HepG2 (cell line): ENCODE data around the gene ZNF764. TPM values are rescaled to one million over a fixed set of nuclear protein-coding genes. Genes with fewer than 3 reads are reported as not detected.

ENCODE experiments used
- BCL6 ChIP-seq: IDR thresholded peaks from 2 replicates; pipeline ENCODE4 v1.6.1; 2016; ENCODE audit warnings: missing genetic modification reagents, missing compliant biosample characterization
- GATAD2A ChIP-seq: IDR thresholded peaks from 2 replicates; pipeline ENCODE4 v1.6.1; 2016
- IKZF4 ChIP-seq: sonication (generic); formaldehyde crosslinking; IDR thresholded peaks from 2 replicates; pipeline ENCODE4 v1.5.1; 2020; ENCODE audit warnings: borderline replicate concordance, mild to moderate bottlenecking, low read depth, missing genetic modification reagents; ENCODE audit errors: not compliant biosample characterization
- IRF9 ChIP-seq: sonication (generic); formaldehyde crosslinking; IDR thresholded peaks from 2 replicates; pipeline ENCODE4 v1.8.0; 2022; ENCODE audit warnings: missing genetic modification reagents, mild to moderate bottlenecking, borderline replicate concordance
- KLF15 ChIP-seq: sonication (generic); formaldehyde crosslinking; IDR thresholded peaks from 2 replicates; pipeline ENCODE4 v1.8.1; 2023; ENCODE audit warnings: borderline replicate concordance, mild to moderate bottlenecking, inconsistent platforms, missing genetic modification reagents, mixed read lengths
- LBX2 ChIP-seq: sonication (generic); formaldehyde crosslinking; IDR thresholded peaks from 2 replicates; pipeline ENCODE4 v1.5.0; 2020; ENCODE audit warnings: missing genetic modification reagents, mild to moderate bottlenecking, borderline replicate concordance
- NFYB ChIP-seq: sonication (generic); formaldehyde crosslinking; IDR thresholded peaks from 2 replicates; pipeline ENCODE4 v1.4.0; 2020; ENCODE audit warnings: missing genetic modification reagents
- NR3C1 ChIP-seq: sonication (generic); formaldehyde crosslinking; IDR thresholded peaks from 2 replicates; pipeline ENCODE4 v1.4.0; 2020; ENCODE audit warnings: missing genetic modification reagents
- PITX1 ChIP-seq: sonication (generic); formaldehyde crosslinking; IDR thresholded peaks from 2 replicates; pipeline ENCODE4 v1.5.1; 2020; ENCODE audit warnings: mild to moderate bottlenecking, missing genetic modification reagents
- RFXAP ChIP-seq: sonication (generic); formaldehyde crosslinking; IDR thresholded peaks from 2 replicates; pipeline ENCODE4 v1.4.0; 2020; ENCODE audit warnings: missing genetic modification reagents, borderline replicate concordance
- SRSF1 ChIP-seq: fragments of 200-400 bp; formaldehyde crosslinking; optimal IDR thresholded peaks from 2 replicates; pipeline ENCODE3; 2017; ENCODE audit warnings: mild to moderate bottlenecking, low read depth, low read length, moderate library complexity
- SRSF4 ChIP-seq: fragments of 200-400 bp; formaldehyde crosslinking; IDR thresholded peaks from one replicate; pipeline ENCODE4 v1.6.1; 2018; ENCODE audit warnings: mild to moderate bottlenecking, low read depth, low read length, moderate library complexity; ENCODE audit not compliant: poor library complexity, severe bottlenecking
- SRSF9 ChIP-seq: fragments of 200-400 bp; formaldehyde crosslinking; IDR thresholded peaks from 2 replicates; pipeline ENCODE4 v1.6.1; 2018; ENCODE audit warnings: borderline replicate concordance, mild to moderate bottlenecking, low read depth, low read length; ENCODE audit not compliant: insufficient read depth, poor library complexity, severe bottlenecking
- SUZ12 ChIP-seq: fragments of 150-350 bp; IDR thresholded peaks from 2 replicates; pipeline ENCODE4 v1.6.1; 2014; ENCODE audit warnings: low read depth, low read length
- THAP11 ChIP-seq: IDR thresholded peaks from 2 replicates; pipeline ENCODE4 v1.6.1; 2016; ENCODE audit warnings: missing biosample characterization, missing genetic modification reagents
- ZNF234 ChIP-seq: sonication (generic); formaldehyde crosslinking; conservative IDR thresholded peaks from 2 replicates; pipeline ENCODE4 v1.5.1; 2020; ENCODE audit warnings: mild to moderate bottlenecking, missing genetic modification reagents
- ZNF274 ChIP-seq: sonication (generic); formaldehyde crosslinking; IDR thresholded peaks from 2 replicates; pipeline ENCODE4 v1.5.1; 2020; ENCODE audit warnings: mild to moderate bottlenecking, missing genetic modification reagents
- ZNF296 ChIP-seq: sonication (generic); formaldehyde crosslinking; conservative IDR thresholded peaks from 2 replicates; pipeline ENCODE4 v1.5.0; 2020; ENCODE audit warnings: mild to moderate bottlenecking, missing genetic modification reagents
- ZNF446 ChIP-seq: sonication (generic); formaldehyde crosslinking; IDR thresholded peaks from 2 replicates; pipeline ENCODE4 v1.5.0; 2020; ENCODE audit warnings: mild to moderate bottlenecking, missing genetic modification reagents
- ZNF556 ChIP-seq: sonication (generic); formaldehyde crosslinking; IDR thresholded peaks from 2 replicates; pipeline ENCODE4 v1.4.0; 2020; ENCODE audit warnings: mild to moderate bottlenecking, missing genetic modification reagents, borderline replicate concordance
- ZNF614 ChIP-seq: IDR thresholded peaks from 2 replicates; pipeline ENCODE4 v1.6.1; 2018; ENCODE audit warnings: missing biosample characterization, missing genetic modification reagents, inconsistent platforms, borderline replicate concordance
- ZNF83 ChIP-seq: sonication (generic); formaldehyde crosslinking; IDR thresholded peaks from 2 replicates; pipeline ENCODE4 v1.4.0; 2020; ENCODE audit warnings: missing genetic modification reagents, mild to moderate bottlenecking, borderline replicate concordance
- ZNF839 ChIP-seq: sonication (generic); formaldehyde crosslinking; IDR thresholded peaks from 2 replicates; pipeline ENCODE4 v1.4.0; 2020; ENCODE audit warnings: missing genetic modification reagents, mild to moderate bottlenecking, borderline replicate concordance
- polyA plus RNA-seq, 8 experiments: library from polyadenylated mRNA; depleted of rRNA in 3 of 8; stranded (reverse) in 7 of 8; unstranded in 1 of 8; fragments of >200 nt; fragmentation: Illumina TruSeq in 4 of 8; extraction: Trizol in 4 of 8; gene quantifications; 2 replicates each; pipeline versions ENCODE4 v1.2.1 to v1.2.3, GENCODE V29; 2011 to 2016; ENCODE audit warnings: low read depth in 4 of 8, missing spikeins in 1 of 8, mixed read lengths in 1 of 8; ENCODE audit not compliant: insufficient read depth in 1 of 8
- total RNA-seq, 5 experiments: library from RNA; depleted of rRNA; stranded (reverse); fragments of >200 nt; fragmentation: Illumina TruSeq; extraction: Trizol; gene quantifications; 2 replicates each; pipeline ENCODE4 v1.2.3, GENCODE V29; 2016; ENCODE audit warnings: low read depth in 1 of 5
- TF ChIP-seq, protein P1 (sequence below): sonication (generic); formaldehyde crosslinking; IDR thresholded peaks from 2 replicates; pipeline ENCODE4 v1.4.0; 2020; ENCODE audit warnings: mild to moderate bottlenecking, low read depth, missing genetic modification reagents
- TF ChIP-seq, protein P2 (sequence below), 2 experiments: IDR thresholded peaks; 2 replicates each; pipeline ENCODE4 v1.6.1; 2011 to 2012; ENCODE audit warnings: low read length in 2 of 2, borderline replicate concordance in 1 of 2, low read depth in 1 of 2, mild to moderate bottlenecking in 1 of 2, moderate library complexity in 1 of 2

ZNF764 gene
- total and polyA plus RNA-seq, 2 of the 13 experiments (the other 11 are each of a cell fraction or from before 2014, with no cell fraction given): 4.1 to 9.1 TPM

- no peak for TF ChIP-seq SRSF1
- TF ChIP-seq, protein P1, sequence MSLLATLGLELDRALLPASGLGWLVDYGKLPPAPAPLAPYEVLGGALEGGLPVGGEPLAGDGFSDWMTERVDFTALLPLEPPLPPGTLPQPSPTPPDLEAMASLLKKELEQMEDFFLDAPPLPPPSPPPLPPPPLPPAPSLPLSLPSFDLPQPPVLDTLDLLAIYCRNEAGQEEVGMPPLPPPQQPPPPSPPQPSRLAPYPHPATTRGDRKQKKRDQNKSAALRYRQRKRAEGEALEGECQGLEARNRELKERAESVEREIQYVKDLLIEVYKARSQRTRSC (CRISPR knock-in tag): no peak
- no peak for TF ChIP-seq ZNF556 (CRISPR knock-in tag)
- peak; percentile 9; the same call in 1 of the 2 replicates for TF ChIP-seq ZNF296 (CRISPR knock-in tag)
- TF ChIP-seq ZNF83: no peak; the same call in 1 of the 2 replicates
- TF ChIP-seq PITX1 (CRISPR knock-in tag): no peak
- no peak for TF ChIP-seq LBX2
- TF ChIP-seq SRSF9: no peak
- TF ChIP-seq IKZF4: no peak
- no peak for TF ChIP-seq NFYB (CRISPR knock-in tag)
- no peak for TF ChIP-seq SRSF4
- TF ChIP-seq ZNF446 (CRISPR knock-in tag): no peak; the same call in none of the 2 replicates
- TF ChIP-seq, protein P2, sequence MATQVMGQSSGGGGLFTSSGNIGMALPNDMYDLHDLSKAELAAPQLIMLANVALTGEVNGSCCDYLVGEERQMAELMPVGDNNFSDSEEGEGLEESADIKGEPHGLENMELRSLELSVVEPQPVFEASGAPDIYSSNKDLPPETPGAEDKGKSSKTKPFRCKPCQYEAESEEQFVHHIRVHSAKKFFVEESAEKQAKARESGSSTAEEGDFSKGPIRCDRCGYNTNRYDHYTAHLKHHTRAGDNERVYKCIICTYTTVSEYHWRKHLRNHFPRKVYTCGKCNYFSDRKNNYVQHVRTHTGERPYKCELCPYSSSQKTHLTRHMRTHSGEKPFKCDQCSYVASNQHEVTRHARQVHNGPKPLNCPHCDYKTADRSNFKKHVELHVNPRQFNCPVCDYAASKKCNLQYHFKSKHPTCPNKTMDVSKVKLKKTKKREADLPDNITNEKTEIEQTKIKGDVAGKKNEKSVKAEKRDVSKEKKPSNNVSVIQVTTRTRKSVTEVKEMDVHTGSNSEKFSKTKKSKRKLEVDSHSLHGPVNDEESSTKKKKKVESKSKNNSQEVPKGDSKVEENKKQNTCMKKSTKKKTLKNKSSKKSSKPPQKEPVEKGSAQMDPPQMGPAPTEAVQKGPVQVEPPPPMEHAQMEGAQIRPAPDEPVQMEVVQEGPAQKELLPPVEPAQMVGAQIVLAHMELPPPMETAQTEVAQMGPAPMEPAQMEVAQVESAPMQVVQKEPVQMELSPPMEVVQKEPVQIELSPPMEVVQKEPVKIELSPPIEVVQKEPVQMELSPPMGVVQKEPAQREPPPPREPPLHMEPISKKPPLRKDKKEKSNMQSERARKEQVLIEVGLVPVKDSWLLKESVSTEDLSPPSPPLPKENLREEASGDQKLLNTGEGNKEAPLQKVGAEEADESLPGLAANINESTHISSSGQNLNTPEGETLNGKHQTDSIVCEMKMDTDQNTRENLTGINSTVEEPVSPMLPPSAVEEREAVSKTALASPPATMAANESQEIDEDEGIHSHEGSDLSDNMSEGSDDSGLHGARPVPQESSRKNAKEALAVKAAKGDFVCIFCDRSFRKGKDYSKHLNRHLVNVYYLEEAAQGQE (IDR thresholded peaks at IDR 0.05; ENCODE audit: borderline replicate concordance in 1 of 2, low read depth in 1 of 2, low read length in 2 of 2): no peak
- TF ChIP-seq NR3C1: no peak
- TF ChIP-seq SUZ12: no peak
- TF ChIP-seq IRF9 (CRISPR knock-in tag): no peak
- no peak for TF ChIP-seq ZNF839 (CRISPR knock-in tag)
- no peak for TF ChIP-seq RFXAP (CRISPR knock-in tag)
- TF ChIP-seq THAP11 (CRISPR knock-in tag): no peak
- TF ChIP-seq BCL6 (CRISPR knock-in tag): no peak
- no peak for TF ChIP-seq GATAD2A
- no peak for TF ChIP-seq KLF15 (CRISPR knock-in tag)
- TF ChIP-seq ZNF274 (CRISPR knock-in tag): no peak
- no peak for TF ChIP-seq ZNF614
- no peak for TF ChIP-seq ZNF234 (CRISPR knock-in tag)
Observed at GRCh38 chr16:30535106-30535776, 22.9 kb downstream of the ZNF764 start (continued).
